Measurements from ENCODE around the gene RTF1.

The RTF1 gene

DNA sequence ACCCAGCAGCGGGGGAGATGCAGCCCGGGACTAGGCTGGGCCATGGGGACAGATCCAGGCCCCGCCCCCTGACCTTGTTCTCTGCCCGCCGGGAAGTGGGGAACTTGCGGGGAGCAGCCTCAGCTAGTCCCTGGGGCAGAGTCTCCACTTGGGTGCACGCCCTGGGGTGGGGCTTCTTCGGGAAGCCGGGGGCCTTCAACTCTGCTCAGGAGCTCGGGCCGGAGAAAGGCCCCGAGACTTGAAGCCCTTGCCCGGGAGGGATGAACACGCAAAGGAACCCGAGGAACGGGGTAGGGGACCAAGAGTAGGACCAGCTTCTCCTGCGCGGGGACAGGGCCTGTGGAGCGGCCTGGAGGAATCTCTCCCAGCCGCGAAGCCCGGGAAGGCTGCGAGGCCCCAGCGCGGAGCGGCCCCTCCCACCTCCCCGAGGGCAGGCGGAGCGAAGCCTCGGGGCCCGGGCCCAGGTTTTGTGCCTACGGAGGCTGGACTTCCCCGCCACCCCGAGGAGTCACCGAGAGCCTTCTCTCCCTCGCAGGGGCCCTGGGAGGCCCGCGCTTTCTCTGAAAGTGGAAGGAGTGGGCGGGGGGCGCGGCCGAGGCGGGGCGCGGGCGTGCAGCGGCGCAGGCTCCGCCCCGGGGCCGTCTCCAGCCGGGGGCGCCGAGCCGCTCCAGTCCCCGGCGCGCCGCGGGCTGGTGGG, 76.5 kb downstream of the RTF1 start, which contains the start of gene ITPKA:
Gene ITPKA, plus strand, starts transcription at position 670 of the 697 bp plus-strand sequence. CDS start 54 bp downstream, outside the sequence.
- DNase-seq (ENCODE audit: low read depth): peak; percentile 36
- H3K4me3 ChIP-seq (ENCODE audit: low read depth, low read length): peak within 1 kb of the TSS; percentile 56
- TF ChIP-seq, protein P1, sequence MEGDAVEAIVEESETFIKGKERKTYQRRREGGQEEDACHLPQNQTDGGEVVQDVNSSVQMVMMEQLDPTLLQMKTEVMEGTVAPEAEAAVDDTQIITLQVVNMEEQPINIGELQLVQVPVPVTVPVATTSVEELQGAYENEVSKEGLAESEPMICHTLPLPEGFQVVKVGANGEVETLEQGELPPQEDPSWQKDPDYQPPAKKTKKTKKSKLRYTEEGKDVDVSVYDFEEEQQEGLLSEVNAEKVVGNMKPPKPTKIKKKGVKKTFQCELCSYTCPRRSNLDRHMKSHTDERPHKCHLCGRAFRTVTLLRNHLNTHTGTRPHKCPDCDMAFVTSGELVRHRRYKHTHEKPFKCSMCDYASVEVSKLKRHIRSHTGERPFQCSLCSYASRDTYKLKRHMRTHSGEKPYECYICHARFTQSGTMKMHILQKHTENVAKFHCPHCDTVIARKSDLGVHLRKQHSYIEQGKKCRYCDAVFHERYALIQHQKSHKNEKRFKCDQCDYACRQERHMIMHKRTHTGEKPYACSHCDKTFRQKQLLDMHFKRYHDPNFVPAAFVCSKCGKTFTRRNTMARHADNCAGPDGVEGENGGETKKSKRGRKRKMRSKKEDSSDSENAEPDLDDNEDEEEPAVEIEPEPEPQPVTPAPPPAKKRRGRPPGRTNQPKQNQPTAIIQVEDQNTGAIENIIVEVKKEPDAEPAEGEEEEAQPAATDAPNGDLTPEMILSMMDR (IDR thresholded peaks at IDR 0.05; ENCODE audit: low read depth, low read length, missing control alignments): no peak

DNA sequence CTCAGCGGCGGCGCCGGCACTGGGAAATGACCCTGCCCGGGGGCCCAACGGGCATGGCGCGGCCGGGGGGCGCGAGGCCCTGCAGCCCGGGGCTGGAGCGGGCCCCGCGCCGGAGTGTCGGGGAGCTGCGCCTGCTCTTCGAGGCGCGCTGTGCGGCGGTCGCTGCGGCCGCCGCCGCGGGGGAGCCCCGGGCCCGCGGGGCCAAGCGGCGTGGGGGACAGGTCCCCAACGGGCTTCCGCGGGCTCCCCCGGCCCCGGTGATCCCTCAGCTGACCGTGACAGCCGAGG, 77.0 kb downstream of the RTF1 start:
- DNase-seq (ENCODE audit: low read depth): no peak
- peak overlapping the region; percentile 56 for H3K4me3 ChIP-seq (ENCODE audit: low read depth, low read length)
- TF ChIP-seq, protein P1 (IDR thresholded peaks at IDR 0.05; ENCODE audit: low read depth, low read length, missing control alignments): no peak

DNA sequence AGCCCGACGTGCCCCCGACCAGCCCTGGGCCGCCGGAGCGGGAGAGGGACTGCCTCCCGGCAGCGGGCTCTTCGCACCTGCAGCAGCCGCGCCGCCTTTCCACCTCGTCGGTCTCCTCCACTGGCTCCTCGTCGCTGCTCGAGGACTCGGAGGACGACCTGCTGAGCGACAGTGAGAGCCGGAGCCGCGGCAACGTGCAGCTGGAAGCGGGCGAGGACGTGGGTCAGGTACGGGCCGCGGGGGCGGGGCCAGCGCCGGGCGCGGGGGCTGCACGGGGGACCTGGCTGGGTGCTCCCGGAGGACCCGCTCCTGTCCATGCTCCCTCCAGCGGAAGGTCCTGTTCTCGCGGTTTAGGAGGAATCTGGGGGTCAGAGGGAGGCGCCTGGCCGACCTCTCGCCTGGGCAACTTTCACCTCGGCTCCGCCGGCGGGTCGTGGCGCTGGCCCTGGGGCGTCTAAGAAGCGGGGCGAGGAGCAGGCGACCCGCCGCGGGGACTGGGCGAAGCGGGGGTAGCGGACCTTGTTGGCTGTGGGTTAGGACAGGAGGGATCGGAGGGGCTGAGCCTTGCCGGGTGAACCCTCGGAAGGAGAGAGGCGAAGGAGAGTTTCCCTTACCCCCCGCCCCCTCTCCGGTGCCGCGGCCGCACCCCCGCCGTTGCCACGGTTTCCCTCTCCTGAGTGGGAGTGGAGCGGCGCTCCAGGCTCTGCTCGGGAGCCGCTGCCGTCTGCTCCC, 77.5 kb downstream of the RTF1 start:
- H3K4me3 ChIP-seq (ENCODE audit: low read depth, low read length): peak overlapping the region; percentile 56
- TF ChIP-seq, protein P1 (IDR thresholded peaks at IDR 0.05; ENCODE audit: low read depth, low read length, missing control alignments): no peak
- no peak for DNase-seq (ENCODE audit: low read depth)

DNA sequence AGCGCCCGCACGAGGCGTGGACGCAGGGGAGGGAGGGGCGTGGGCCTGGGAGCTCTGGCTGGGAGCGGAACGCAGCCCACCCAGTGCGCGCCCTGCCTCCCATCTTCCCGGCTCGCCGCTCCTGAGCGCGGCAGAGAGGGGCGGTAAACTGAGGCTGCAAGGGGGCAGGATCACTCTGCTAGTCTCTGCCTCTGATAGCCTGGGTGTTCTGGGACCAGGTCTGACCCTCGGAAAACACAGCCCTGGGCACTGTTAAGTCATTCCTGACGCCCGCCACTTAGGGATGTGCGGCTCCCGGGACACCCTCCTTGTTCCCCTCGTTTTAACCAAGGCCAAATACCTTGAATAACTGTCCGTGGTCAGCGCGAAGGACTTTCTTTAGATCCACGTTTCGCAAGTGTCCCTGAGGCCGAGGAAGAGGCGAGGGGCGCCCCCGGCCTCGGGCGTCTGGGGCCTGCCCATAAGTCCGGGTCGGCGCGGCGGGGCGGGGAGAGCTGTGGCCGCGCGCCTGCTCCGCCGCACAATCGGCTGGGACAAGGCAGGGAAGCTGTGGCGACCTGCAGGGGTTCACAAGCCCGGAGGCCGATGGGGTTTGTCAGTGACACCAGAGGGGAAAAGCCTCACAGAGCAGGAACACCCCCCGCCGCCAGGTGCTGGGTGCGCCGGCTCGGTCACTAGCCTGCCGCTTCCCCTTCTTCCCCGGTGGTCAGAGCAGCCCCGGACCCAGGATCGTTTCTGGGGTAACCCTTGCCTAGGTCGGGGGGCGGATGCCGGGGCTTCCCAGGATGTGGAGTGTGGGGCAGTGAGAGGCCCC, 78.2 kb downstream of the RTF1 start:
- DNase-seq (ENCODE audit: low read depth): no peak
- H3K4me3 ChIP-seq (ENCODE audit: low read depth, low read length): peak overlapping the region; percentile 56
- TF ChIP-seq, protein P1 (IDR thresholded peaks at IDR 0.05; ENCODE audit: low read depth, low read length, missing control alignments): no peak

DNA sequence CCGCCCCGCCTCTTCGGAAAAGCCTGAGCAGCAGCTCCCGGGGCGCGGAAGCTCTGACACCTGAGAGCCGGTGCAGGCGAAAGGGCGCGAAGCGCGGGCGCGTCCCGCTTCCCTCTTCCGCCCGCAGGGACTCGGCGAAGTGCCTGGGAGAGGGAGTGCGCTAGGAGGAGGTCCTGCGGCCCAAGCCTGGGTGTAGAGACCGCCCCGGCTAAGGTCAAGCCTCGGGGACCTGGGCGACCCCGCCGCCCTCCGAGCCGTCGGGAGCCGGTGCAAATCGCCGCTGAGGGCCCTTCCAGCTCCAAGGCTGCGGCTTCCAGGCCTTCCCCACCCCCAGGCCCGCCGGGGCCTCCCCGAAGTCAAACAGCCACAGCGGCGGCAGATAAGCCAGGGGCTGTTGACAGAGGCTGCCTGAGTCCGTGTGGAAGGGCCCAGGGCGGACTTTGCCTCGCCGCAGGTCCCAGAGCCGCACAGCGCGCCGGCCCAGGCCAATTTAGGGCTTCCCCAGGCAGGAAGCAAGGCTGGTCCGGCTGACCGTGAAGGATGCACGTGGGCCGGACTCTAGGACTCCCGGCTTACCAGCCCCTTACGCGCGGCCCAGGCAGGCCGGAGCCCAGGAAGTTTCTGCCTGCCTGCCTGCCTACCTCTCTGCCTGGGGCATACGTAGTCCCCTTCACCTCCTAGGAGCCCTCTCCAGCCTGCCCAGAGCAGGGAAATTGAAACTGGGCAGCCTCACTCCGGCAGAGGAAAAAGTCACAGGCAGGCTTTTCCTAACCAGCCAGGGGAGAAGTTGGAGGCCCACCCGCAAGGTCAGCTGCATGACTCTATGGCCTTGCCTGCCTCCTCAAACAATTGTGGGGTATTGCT, 79.1 kb downstream of the RTF1 start:
- DNase-seq (ENCODE audit: low read depth): no peak
- TF ChIP-seq, protein P1 (IDR thresholded peaks at IDR 0.05; ENCODE audit: low read depth, low read length, missing control alignments): no peak
- H3K4me3 ChIP-seq (ENCODE audit: low read depth, low read length): no peak overlapping the region

DNA sequence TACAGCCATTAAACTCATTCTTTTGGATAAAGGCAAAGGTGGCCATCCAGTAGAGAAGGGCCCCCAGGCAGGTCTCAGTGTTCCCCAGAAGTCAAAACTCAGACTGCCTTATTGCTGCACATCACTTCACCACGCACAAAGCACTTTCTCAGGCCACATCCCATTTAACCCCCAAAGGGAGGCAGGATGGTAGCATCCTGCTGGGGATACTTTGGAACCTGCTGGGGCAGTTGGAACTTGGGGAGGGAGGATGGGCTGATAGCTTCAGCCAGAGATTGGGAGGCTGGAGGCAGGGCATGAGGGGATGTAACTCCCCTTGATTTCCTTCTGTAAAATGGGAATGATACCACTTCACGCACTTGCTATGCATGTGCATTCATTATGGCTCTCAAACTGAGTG, 81.8 kb downstream of the RTF1 start:
- TF ChIP-seq, protein P1 (IDR thresholded peaks at IDR 0.05; ENCODE audit: low read depth, low read length, missing control alignments): no peak
- H3K4me3 ChIP-seq (ENCODE audit: low read depth, low read length): no peak overlapping the region
- DNase-seq (ENCODE audit: low read depth): no peak

Measured in GM12864 (cell line).